Spinal cord (tissue), 10 donors: ENCODE measurements around the gene TMOD3. TPM values are rescaled to one million over a fixed set of nuclear protein-coding genes. Genes with fewer than 3 reads are reported as not detected.

Experiments
- DNase-seq, 6 donors: peaks; one replicate each; pipeline versions ENCODE4 v3.0.0 to v3.0.0-alpha.2; 2013 to 2015; ENCODE audit warnings: low spot score in 6 of 6, low read depth in 4 of 6
- H3K27ac ChIP-seq: one replicate; pipeline ENCODE4 v1.5.1; 2013; ENCODE audit warnings: low read depth, low read length, control low read depth
- H3K27me3 ChIP-seq: one replicate; pipeline ENCODE4 v1.6.1; 2013; ENCODE audit warnings: low read length; ENCODE audit not compliant: control insufficient read depth, insufficient read depth
- H3K36me3 ChIP-seq: one replicate; pipeline ENCODE4 v1.6.1; 2013; ENCODE audit warnings: low read length; ENCODE audit not compliant: control insufficient read depth, insufficient read depth
- H3K4me1 ChIP-seq: one replicate; pipeline ENCODE4 v1.6.1; 2013; ENCODE audit warnings: low read length; ENCODE audit not compliant: control insufficient read depth, insufficient read depth
- H3K4me3 ChIP-seq: one replicate; pipeline ENCODE4 v1.5.1; 2013; ENCODE audit warnings: low read depth, low read length, control low read depth
- H3K9me3 ChIP-seq: one replicate; pipeline ENCODE4 v1.6.1; 2013; ENCODE audit warnings: low read length; ENCODE audit not compliant: control insufficient read depth, insufficient read depth
- WGBS: methylation state at CpG from one replicate; pipeline ENCODE4 v1.1.5; 2013; ENCODE audit warnings: missing lambda C conversion rate; ENCODE audit not compliant: insufficient coverage; 5-methylcytosine and 5-hydroxymethylcytosine counted together
- polyA plus RNA-seq, 2 donors: library from polyadenylated mRNA; unstranded; fragments of 120-200 nt; gene quantifications; one replicate each; pipeline ENCODE4 v1.2.1, GENCODE V29; 2013; ENCODE audit not compliant: insufficient read length in 2 of 2
- total RNA-seq, 2 donors: library from RNA; depleted of rRNA in 1 of 2; stranded (reverse); fragments of 120-200 nt in 1 of 2; fragments of >200 nt in 1 of 2; gene quantifications; one replicate each; pipeline versions ENCODE4 v1.2.3 to v1.2.4, GENCODE V29; 2013 to 2014
- donor health status: healthy.

TMOD3 gene
- total and polyA plus RNA-seq, 4 donors = 26.5 to 60.4 (median 34.9) TPM

DNA sequence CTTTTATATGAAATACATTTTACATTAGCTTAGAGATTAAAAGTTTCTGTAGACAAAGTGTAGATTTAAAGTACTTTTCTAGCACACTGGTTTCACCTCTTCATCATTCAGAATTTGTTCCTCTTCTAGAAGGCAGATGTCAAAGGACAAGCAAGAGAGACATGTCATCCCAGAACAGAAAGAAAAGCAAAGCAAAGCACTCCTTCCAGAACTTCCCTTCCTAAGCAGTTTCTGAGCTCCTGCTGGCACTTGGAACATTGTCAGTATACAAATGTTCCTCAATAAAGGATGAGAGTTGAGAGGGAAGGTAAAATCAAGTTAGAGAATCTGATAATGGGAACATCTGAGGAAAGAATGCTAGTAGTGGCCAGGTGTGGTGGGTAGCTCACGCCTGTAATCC, 26.2 kb downstream of the TMOD3 start:
- no peaks in the 10 kb centered on the region for H3K9me3 ChIP-seq
- H3K4me3 ChIP-seq = no peak overlapping the region
- no peaks in the 10 kb centered on the region for H3K27me3 ChIP-seq
- WGBS = 67% methylated on average over 1 of the region's 1 CpG
- H3K4me1 ChIP-seq = no peaks in the 10 kb centered on the region
- peak in 1 of 6 donors; percentile 52 for DNase-seq
- H3K36me3 ChIP-seq = no peaks in the 10 kb centered on the region
- no peak overlapping the region for H3K27ac ChIP-seq

DNA sequence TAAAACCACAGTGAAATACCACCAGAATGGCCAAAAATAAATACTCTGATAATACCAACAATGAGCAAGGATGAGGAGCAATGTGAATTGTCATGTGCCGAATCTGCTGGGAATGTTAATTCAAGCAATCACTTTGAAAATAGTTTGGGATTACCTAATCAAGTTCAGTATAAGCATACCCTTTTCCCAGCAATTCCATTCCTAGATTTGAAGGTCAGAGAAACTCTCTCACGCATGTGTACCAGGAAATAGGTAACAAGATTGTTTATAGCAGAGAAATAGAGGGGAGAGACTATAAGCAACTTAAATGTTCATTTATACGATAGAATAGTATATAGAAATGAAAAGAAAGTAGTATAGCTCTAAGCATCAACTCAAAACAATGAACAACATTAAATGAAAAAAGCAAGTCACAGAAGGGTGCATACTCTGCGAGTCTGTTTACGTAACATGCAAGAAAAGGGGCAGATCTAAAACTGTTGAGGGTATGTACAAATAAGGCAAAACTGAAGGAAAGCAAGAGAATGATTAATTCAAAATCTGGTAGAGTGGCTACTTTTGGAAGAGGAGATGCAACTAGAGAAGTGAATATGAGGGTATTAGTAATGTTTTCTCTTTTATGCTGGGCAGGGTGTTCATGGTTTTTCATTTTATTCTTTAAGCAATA, 27.4 kb downstream of the TMOD3 start:
- H3K27ac ChIP-seq = no peak overlapping the region

GRCh38 chr15:51861557-51862359, 32.3 kb downstream of the TMOD3 start:
- H3K4me1 ChIP-seq = no peaks in the 10 kb centered on the region
- H3K27ac ChIP-seq = no peak overlapping the region
- H3K36me3 ChIP-seq = peaks cover 7% of the 10 kb centered on the region
- DNase-seq = no peak
- no peaks in the 10 kb centered on the region for H3K9me3 ChIP-seq
- no peak overlapping the region for H3K4me3 ChIP-seq
- WGBS = 91% methylated on average over 9 of the region's 10 CpGs
- no peaks in the 10 kb centered on the region for H3K27me3 ChIP-seq

More for the DNA sequence above, 27.4 kb downstream of the TMOD3 start:
- Histone ChIP-seq H3K4me1 (no peaks in the 10 kb centered on the region), H3K36me3 (no peaks in the 10 kb centered on the region), H3K4me3 (no peak overlapping the region), H3K9me3 (no peaks in the 10 kb centered on the region), H3K27me3 (no peaks in the 10 kb centered on the region)
- 70% methylated on average over 2 of the region's 5 CpGs for WGBS
- no peak for DNase-seq

- Histone ChIP-seq H3K9me3 (no peaks in the 10 kb centered on the region), H3K4me1 (no peaks in the 10 kb centered on the region), H3K27me3 (no peaks in the 10 kb centered on the region), H3K36me3 (peaks cover 7% of the 10 kb centered on the region), H3K27ac (no peak overlapping the region), H3K4me3 (no peak overlapping the region)
- no peak for DNase-seq
- no CpG with 5 or more reads among the region's 2 CpGs for WGBS
These were observed 33.7 kb downstream of the TMOD3 start for GRCh38 chr15:51863131-51863530.

- no peaks in the 10 kb centered on the region for H3K4me1 ChIP-seq
- no peaks in the 10 kb centered on the region for H3K27me3 ChIP-seq
- no peak for DNase-seq
- no peak overlapping the region for H3K27ac ChIP-seq
- H3K36me3 ChIP-seq = peaks cover 7% of the 10 kb centered on the region
- 80% methylated on average over 1 of the region's 4 CpGs for WGBS
- H3K4me3 ChIP-seq = no peak overlapping the region
- no peaks in the 10 kb centered on the region for H3K9me3 ChIP-seq
These were observed 35.1 kb downstream of the TMOD3 start for GRCh38 chr15:51864408-51865056.

GRCh38 chr15:51865317-51865716, 35.9 kb downstream of the TMOD3 start:
- WGBS = no CpG with 5 or more reads among the region's 1 CpG
- peaks cover 10% of the 10 kb centered on the region for H3K36me3 ChIP-seq
- H3K9me3 ChIP-seq = no peaks in the 10 kb centered on the region
- H3K27me3 ChIP-seq = no peaks in the 10 kb centered on the region
- no peak overlapping the region for H3K27ac ChIP-seq
- no peak overlapping the region for H3K4me3 ChIP-seq
- H3K4me1 ChIP-seq = no peaks in the 10 kb centered on the region
- no peak for DNase-seq

DNA sequence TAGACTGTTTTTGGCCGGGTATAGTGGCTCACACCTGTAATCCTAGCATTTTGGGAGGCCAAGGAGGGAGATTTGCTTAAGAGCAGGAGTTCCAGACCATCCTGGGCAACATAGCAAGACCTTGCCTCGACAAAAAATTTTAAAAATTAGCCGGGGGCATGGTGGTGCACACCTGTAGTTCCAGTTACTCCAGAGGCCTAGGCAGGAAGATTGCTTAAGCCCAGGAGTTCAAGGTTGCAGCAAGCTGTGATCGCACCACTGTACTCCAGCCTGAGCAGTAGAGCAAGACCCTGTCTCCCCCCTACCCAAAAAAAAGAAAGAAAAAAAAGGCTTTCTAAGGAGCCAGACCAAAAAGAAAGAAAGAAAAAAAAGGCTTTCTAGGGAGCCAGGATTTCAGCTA, 36.7 kb downstream of the TMOD3 start:
- 100% methylated on average over 3 of the region's 4 CpGs for WGBS
- Histone ChIP-seq H3K27ac (no peak overlapping the region), H3K36me3 (peaks cover 10% of the 10 kb centered on the region), H3K27me3 (no peaks in the 10 kb centered on the region), H3K4me3 (no peak overlapping the region), H3K9me3 (no peaks in the 10 kb centered on the region), H3K4me1 (no peaks in the 10 kb centered on the region)
- no peak for DNase-seq

DNA sequence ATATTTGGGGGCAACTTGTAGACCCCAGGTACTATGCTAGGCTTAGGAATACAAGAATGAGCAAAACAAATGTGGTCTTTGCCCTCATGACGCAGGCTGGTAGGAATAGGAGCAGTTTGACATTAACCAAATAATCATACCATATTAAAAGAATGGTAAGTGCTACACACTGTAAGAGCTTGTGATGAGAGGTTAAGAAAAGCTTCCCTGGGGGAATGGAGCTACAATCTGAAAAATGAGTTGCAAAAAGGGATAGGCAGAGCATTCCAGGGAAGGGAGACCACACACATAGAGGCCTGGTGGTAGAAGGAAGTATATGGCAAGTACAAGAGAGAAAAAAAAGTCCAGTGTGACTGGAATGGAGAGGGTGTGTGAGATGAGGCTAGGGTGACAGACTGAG, 37.3 kb downstream of the TMOD3 start:
- Histone ChIP-seq H3K4me1 (no peaks in the 10 kb centered on the region), H3K27ac (no peak overlapping the region), H3K9me3 (no peaks in the 10 kb centered on the region), H3K27me3 (no peaks in the 10 kb centered on the region), H3K36me3 (peaks cover 10% of the 10 kb centered on the region), H3K4me3 (no peak overlapping the region)
- no CpG with 5 or more reads among the region's 1 CpG for WGBS
- no peak for DNase-seq

DNA sequence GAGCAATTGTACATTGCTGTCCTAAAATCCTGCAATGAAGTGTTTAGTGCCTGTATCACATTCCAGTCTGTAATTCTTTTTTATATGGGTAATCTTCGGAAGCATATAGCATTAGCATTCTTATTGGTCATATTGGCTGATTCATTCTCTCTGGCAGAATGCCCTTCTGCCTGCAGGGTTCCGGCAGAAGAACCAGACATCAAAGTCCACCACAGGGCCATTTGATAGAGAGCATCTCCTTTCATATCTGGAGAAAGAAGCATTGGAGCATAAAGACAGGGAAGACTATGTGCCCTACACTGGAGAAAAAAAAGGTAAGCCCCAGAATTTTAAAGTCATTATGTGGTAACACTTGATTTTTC, 39.6 kb downstream of the TMOD3 start:
- Histone ChIP-seq H3K36me3 (peaks cover 10% of the 10 kb centered on the region), H3K9me3 (no peaks in the 10 kb centered on the region), H3K27ac (no peak overlapping the region), H3K27me3 (no peaks in the 10 kb centered on the region), H3K4me1 (no peaks in the 10 kb centered on the region), H3K4me3 (no peak overlapping the region)
- no CpG with 5 or more reads among the region's 2 CpGs for WGBS
- peak in 1 of 6 donors; percentile 27 for DNase-seq
